CD14-positive monocyte (primary cell): ENCODE measurements around the gene CTNNAL1. TPM values are rescaled to one million over a fixed set of nuclear protein-coding genes. Genes with fewer than 3 reads are reported as not detected.

Experiments used
- DNase-seq, 3 donors: peaks; one replicate each; pipeline ENCODE4 v3.0.0-alpha.2; 2011 to 2022
- H2AFZ ChIP-seq: 2 replicates; pipeline ENCODE4 v1.6.0; 2012; ENCODE audit warnings: mild to moderate bottlenecking, low read depth, low read length, inconsistent platforms; ENCODE audit not compliant: insufficient read depth, poor library complexity, severe bottlenecking
- H3K27ac ChIP-seq, 2 donors: 1 replicate in 1 of 2; 2 replicates in 1 of 2; pipeline ENCODE4 v1.5.1; 2012 to 2013; ENCODE audit warnings: low read length in 2 of 2, control low read depth in 1 of 2, inconsistent platforms in 1 of 2, low read depth in 1 of 2, mild to moderate bottlenecking in 1 of 2
- H3K27me3 ChIP-seq, 2 donors: one replicate each; pipeline versions ENCODE4 v1.6.0 to v1.6.1; 2011 to 2013; ENCODE audit warnings: low read length in 2 of 2; ENCODE audit not compliant: control insufficient read depth in 2 of 2, insufficient read depth in 2 of 2
- H3K36me3 ChIP-seq, 2 donors: replicated peaks in 1 of 2; 1 replicate in 1 of 2; 2 replicates in 1 of 2; pipeline versions ENCODE4 v1.5.1 to v1.6.1; 2012 to 2013; ENCODE audit warnings: low read length in 2 of 2, control low read depth in 1 of 2, inconsistent platforms in 1 of 2, mild to moderate bottlenecking in 1 of 2; ENCODE audit not compliant: insufficient read depth in 2 of 2, control insufficient read depth in 1 of 2
- H3K4me1 ChIP-seq, 2 donors: 1 replicate in 1 of 2; 2 replicates in 1 of 2; pipeline versions ENCODE4 v1.5.1 to v1.6.1; 2012 to 2013; ENCODE audit warnings: low read length in 2 of 2, control low read depth in 1 of 2, inconsistent platforms in 1 of 2, mild to moderate bottlenecking in 1 of 2, moderate library complexity in 1 of 2; ENCODE audit not compliant: insufficient read depth in 2 of 2, control insufficient read depth in 1 of 2
- H3K4me2 ChIP-seq: replicated peaks from 2 replicates; pipeline ENCODE3; 2012; ENCODE audit warnings: low read length, moderate library complexity, mild to moderate bottlenecking; ENCODE audit not compliant: poor library complexity, severe bottlenecking; ENCODE audit errors: extremely low read depth
- H3K4me3 ChIP-seq, 3 experiments: fragments of 200-600 bp in 1 of 3; sonication (generic) in 1 of 3; replicated peaks in 1 of 3; 1 replicate in 2 of 3; 2 replicates in 1 of 3; pipeline ENCODE4 v1.5.1; 2011 to 2013; ENCODE audit warnings: low read length in 3 of 3, mild to moderate bottlenecking in 3 of 3, control low read depth in 2 of 3, low read depth in 2 of 3, inconsistent platforms in 1 of 3, moderate library complexity in 1 of 3
- H3K79me2 ChIP-seq: 2 replicates; pipeline ENCODE4 v1.6.0; 2012; ENCODE audit warnings: mild to moderate bottlenecking, control low read depth, inconsistent platforms, low read length, moderate library complexity; ENCODE audit not compliant: insufficient read depth
- H3K9ac ChIP-seq: 2 replicates; pipeline ENCODE4 v1.6.0; 2017; ENCODE audit warnings: low read length, mild to moderate bottlenecking; ENCODE audit not compliant: insufficient read depth, poor library complexity, severe bottlenecking
- H3K9me3 ChIP-seq, 2 donors: replicated peaks in 1 of 2; 1 replicate in 1 of 2; 2 replicates in 1 of 2; pipeline versions ENCODE4 v1.5.1 to v1.6.1; 2012 to 2013; ENCODE audit warnings: low read length in 2 of 2, control low read depth in 1 of 2; ENCODE audit not compliant: control insufficient read depth in 1 of 2, insufficient read depth in 1 of 2
- H4K20me1 ChIP-seq: 2 replicates; pipeline ENCODE4 v1.6.0; 2012; ENCODE audit warnings: mild to moderate bottlenecking, low read length, control low read depth, moderate library complexity; ENCODE audit not compliant: insufficient read depth
- H3K27ac Mint-ChIP-seq, 7 donors: one replicate each; pipeline ENCODE4 v1.8.0; 2020; ENCODE audit warnings: mild to moderate bottlenecking in 7 of 7, mixed read lengths in 7 of 7, moderate library complexity in 6 of 7, inconsistent platforms in 2 of 7
- H3K27me3 Mint-ChIP-seq, 3 donors: one replicate each; pipeline ENCODE4 v1.8.0; 2021 to 2022; ENCODE audit warnings: low read depth in 3 of 3, mild to moderate bottlenecking in 3 of 3, mixed read lengths in 3 of 3, moderate library complexity in 3 of 3, inconsistent platforms in 1 of 3
- H3K36me3 Mint-ChIP-seq, 2 donors: one replicate each; pipeline ENCODE4 v1.8.0; 2020; ENCODE audit warnings: mixed read lengths in 2 of 2, inconsistent platforms in 1 of 2, mild to moderate bottlenecking in 1 of 2
- H3K4me1 Mint-ChIP-seq: one replicate; pipeline ENCODE4 v1.8.0; 2020; ENCODE audit warnings: mild to moderate bottlenecking, mixed read lengths
- H3K4me3 Mint-ChIP-seq, 2 donors: one replicate each; pipeline ENCODE4 v1.8.0; 2020; ENCODE audit warnings: mild to moderate bottlenecking in 2 of 2, mixed read lengths in 2 of 2, moderate library complexity in 1 of 2
- H3K9me3 Mint-ChIP-seq, 7 donors: one replicate each; pipeline ENCODE4 v1.8.0; 2020 to 2022; ENCODE audit warnings: mixed read lengths in 7 of 7, mild to moderate bottlenecking in 6 of 7, moderate library complexity in 6 of 7, inconsistent platforms in 2 of 7
- CTCF ChIP-seq: fragments of 200-600 bp; IDR thresholded peaks from one replicate; pipeline ENCODE4 v1.8.0; 2022; ENCODE audit warnings: antibody characterized with exemption, mild to moderate bottlenecking
- WGBS: methylation state at CpG from one replicate; pipeline ENCODE4 v1.1.5; 2013; ENCODE audit warnings: missing lambda C conversion rate; ENCODE audit not compliant: insufficient coverage; 5-methylcytosine and 5-hydroxymethylcytosine counted together
- intact Hi-C, 2 donors: fragments of 100-400 bp; cut with micrococcal nuclease; formaldehyde crosslinking; loops; one replicate each; pipeline versions ENCODE4 v1.15.0 to v1.15.1; 2023
- polyA plus RNA-seq, 3 donors: library from polyadenylated mRNA; depleted of rRNA in 1 of 3; unstranded in 2 of 3; stranded (reverse) in 1 of 3; fragments of 300-500 nt in 2 of 3; fragments of >200 nt in 1 of 3; fragmentation: Illumina TruSeq in 2 of 3; gene quantifications; 1 replicate in 2 of 3; 2 replicates in 1 of 3; pipeline ENCODE4 v1.2.3, GENCODE V29; 2012 to 2021

CTNNAL1 gene
- polyA plus RNA-seq, 3 donors = 0.10 to 0.39 (median 0.25) TPM

- Histone ChIP-seq H4K20me1 (no peaks in the 10 kb centered on the region), H3K27me3 (no peaks in the 10 kb centered on the region), H3K27ac (no peak overlapping the region), H3K4me3 (no peak overlapping the region), H2AFZ (no peak overlapping the region), H3K4me1 (no peaks in the 10 kb centered on the region), H3K36me3 (peaks cover 74 to 91% of the 10 kb centered on the region in 2 donors), H3K9me3 (no peaks in the 10 kb centered on the region), H3K9ac (no peak overlapping the region), H3K4me2 (no peak overlapping the region), H3K79me2 (no peaks in the 10 kb centered on the region)
- WGBS = 80% methylated on average over 4 of the region's 6 CpGs
- H3K27me3 Mint-ChIP-seq = peaks cover 0 to 2% (median 0%) of the 10 kb centered on the region in 3 donors
- no peaks in the 10 kb centered on the region for H3K4me1 Mint-ChIP-seq
- peak overlapping the region in 1 of 7 donors; percentile 35 for H3K27ac Mint-ChIP-seq
- H3K36me3 Mint-ChIP-seq = peaks cover 69 to 84% of the 10 kb centered on the region in 2 donors
- no peak for DNase-seq
- intact Hi-C loops = no loop called here
- H3K9me3 Mint-ChIP-seq = peaks cover 0 to 2% (median 0%) of the 10 kb centered on the region in 7 donors
- TF ChIP-seq CTCF = no peak
- no peak overlapping the region for H3K4me3 Mint-ChIP-seq
Measured at GRCh38 chr9:108919517-108919916, 93.8 kb downstream of the CTNNAL1 start.

GRCh38 chr9:108913391-108913790 lies 99.9 kb downstream of the CTNNAL1 start:
- Mint-ChIP-seq H3K27me3 (no peaks in the 10 kb centered on the region), H3K4me1 (peaks cover 19% of the 10 kb centered on the region), H3K36me3 (peaks cover 67 to 79% of the 10 kb centered on the region in 2 donors), H3K9me3 (peaks cover 0 to 2% (median 0%) of the 10 kb centered on the region in 7 donors), H3K4me3 (no peak overlapping the region), H3K27ac (peak overlapping the region in 3 of 7 donors; percentile 10 to 85 (median 72))
- no peaks in the 10 kb centered on the region for H3K9me3 ChIP-seq
- peaks cover 60 to 80% of the 10 kb centered on the region in 2 donors for H3K36me3 ChIP-seq
- peak overlapping the region in 1 of 2 donors; percentile 31 for H3K27ac ChIP-seq
- H3K4me3 ChIP-seq = no peak overlapping the region
- intact Hi-C loops = no loop called here
- no peak for TF ChIP-seq CTCF
- no peak overlapping the region for H3K4me2 ChIP-seq
- WGBS = 42% methylated on average over 4 of the region's 5 CpGs
- H3K9ac ChIP-seq = no peak overlapping the region
- DNase-seq = peak; percentile 14 to 41 (median 24)
- H3K27me3 ChIP-seq = no peaks in the 10 kb centered on the region
- no peaks in the 10 kb centered on the region for H4K20me1 ChIP-seq
- H2AFZ ChIP-seq = no peak overlapping the region
- H3K4me1 ChIP-seq = peaks cover 7 to 12% of the 10 kb centered on the region in 2 donors
- H3K79me2 ChIP-seq = no peaks in the 10 kb centered on the region
